ENCODE measurements around the gene CUL1. TPM values are rescaled to one million over a fixed set of nuclear protein-coding genes. Genes with fewer than 3 reads are reported as not detected.

The CUL1 gene
- total and polyA plus RNA-seq, 2 experiments from 2014 or later: 35.6 to 71.3 TPM

DNA sequence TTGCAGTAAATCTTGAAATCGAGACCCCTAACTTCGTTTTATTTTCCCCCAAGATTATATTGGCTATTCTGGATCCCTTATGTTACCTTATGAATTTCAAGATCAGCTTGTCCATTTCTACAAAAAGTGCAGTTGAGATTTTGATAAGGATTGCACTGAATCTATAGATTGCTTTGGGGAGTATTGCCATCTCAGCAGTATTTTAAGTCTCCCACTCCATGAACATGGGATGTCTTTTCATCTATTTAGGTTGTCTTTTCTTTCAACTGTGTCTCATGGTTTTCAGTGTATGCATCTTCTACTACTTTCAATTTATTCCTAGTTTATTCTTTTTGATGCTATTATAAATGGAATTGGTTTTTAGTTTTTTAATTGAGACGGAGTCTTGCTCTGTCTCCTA is 95.8 kb downstream of the CUL1 start:
- Mint-ChIP-seq H3K9me3 (peaks cover 10% of the 10 kb centered on the region; the same call in 2 of the 3 replicates), H3K27me3 (ENCODE audit: insufficient read depth, low read depth, poor library complexity) (peaks cover 2% of the 10 kb centered on the region), H3K4me3 (no peak overlapping the region), H3K27ac (no peak overlapping the region), H3K4me1 (peaks cover 10% of the 10 kb centered on the region; the same call in 2 of the 3 replicates), H3K36me3 (ENCODE audit: low read depth) (peaks cover 93% of the 10 kb centered on the region)
- Histone ChIP-seq H3K4me2 (no peak overlapping the region), H3K36me3 (ENCODE audit: insufficient read depth) (peaks cover 63% of the 10 kb centered on the region), H3F3A (replicated peaks; ENCODE audit: low read depth) (peaks cover 4% of the 10 kb centered on the region; the same call in 1 of the 2 replicates), H3K79me2 (replicated peaks; ENCODE audit: insufficient read depth) (no peaks in the 10 kb centered on the region; the same call in 1 of the 2 replicates), H4K20me1 (replicated peaks; ENCODE audit: insufficient read depth) (peaks cover 8% of the 10 kb centered on the region), H3K9me2 (ENCODE audit: insufficient read depth) (no peaks in the 10 kb centered on the region), H3K4me3 (no peak overlapping the region), H3K27ac (ENCODE audit: low read depth) (no peak overlapping the region), H3K27me3 (ENCODE audit: insufficient read depth) (no peaks in the 10 kb centered on the region), H3K4me1 (ENCODE audit: insufficient read depth) (peaks cover 17% of the 10 kb centered on the region; the same call in 1 of the 2 replicates), H2AFZ (no peak overlapping the region)
- DNase-seq (ENCODE audit: low spot score) (no peak), ATAC-seq (no peak)
- no peak for TF ChIP-seq POLR2AphosphoS5 (IDR thresholded peaks at IDR 0.05; ENCODE audit: low read depth)

GRCh38 chr7:148796841-148797240 is 98.1 kb downstream of the CUL1 start:
- peaks cover 93% of the 10 kb centered on the region for H3K36me3 Mint-ChIP-seq (ENCODE audit: low read depth)
- H3K9me2 ChIP-seq (ENCODE audit: insufficient read depth): no peaks in the 10 kb centered on the region
- no peaks in the 10 kb centered on the region; the same call in 1 of the 2 replicates for H3K79me2 ChIP-seq (replicated peaks; ENCODE audit: insufficient read depth)
- DNase-seq (ENCODE audit: low spot score): no peak
- no peaks in the 10 kb centered on the region for H3K27me3 ChIP-seq (ENCODE audit: insufficient read depth)
- no peak overlapping the region for H3K4me3 ChIP-seq
- peaks cover 10% of the 10 kb centered on the region; the same call in 1 of the 2 replicates for H3F3A ChIP-seq (replicated peaks; ENCODE audit: low read depth)
- ATAC-seq: no peak
- peaks cover 28% of the 10 kb centered on the region for H3K4me1 Mint-ChIP-seq
- no peak overlapping the region for H3K4me3 Mint-ChIP-seq
- no peaks in the 10 kb centered on the region; the same call in 1 of the 2 replicates for H4K20me1 ChIP-seq (replicated peaks; ENCODE audit: insufficient read depth)
- H3K4me1 ChIP-seq (ENCODE audit: insufficient read depth): peaks cover 33% of the 10 kb centered on the region; the same call in 1 of the 2 replicates
- H3K4me2 ChIP-seq: no peak overlapping the region
- H2AFZ ChIP-seq: no peak overlapping the region
- no peak overlapping the region for H3K27ac Mint-ChIP-seq
- H3K9me3 Mint-ChIP-seq: peaks cover 10% of the 10 kb centered on the region; the same call in 2 of the 3 replicates
- H3K27ac ChIP-seq (ENCODE audit: low read depth): no peak overlapping the region
- H3K36me3 ChIP-seq (ENCODE audit: insufficient read depth): peaks cover 43% of the 10 kb centered on the region
- H3K27me3 Mint-ChIP-seq (ENCODE audit: insufficient read depth, low read depth, poor library complexity): peaks cover 7% of the 10 kb centered on the region
- TF ChIP-seq CREB1 (CRISPR knock-in tag; IDR thresholded peaks at IDR 0.05; ENCODE audit: low read depth): no peak
- TF ChIP-seq, protein P1, sequence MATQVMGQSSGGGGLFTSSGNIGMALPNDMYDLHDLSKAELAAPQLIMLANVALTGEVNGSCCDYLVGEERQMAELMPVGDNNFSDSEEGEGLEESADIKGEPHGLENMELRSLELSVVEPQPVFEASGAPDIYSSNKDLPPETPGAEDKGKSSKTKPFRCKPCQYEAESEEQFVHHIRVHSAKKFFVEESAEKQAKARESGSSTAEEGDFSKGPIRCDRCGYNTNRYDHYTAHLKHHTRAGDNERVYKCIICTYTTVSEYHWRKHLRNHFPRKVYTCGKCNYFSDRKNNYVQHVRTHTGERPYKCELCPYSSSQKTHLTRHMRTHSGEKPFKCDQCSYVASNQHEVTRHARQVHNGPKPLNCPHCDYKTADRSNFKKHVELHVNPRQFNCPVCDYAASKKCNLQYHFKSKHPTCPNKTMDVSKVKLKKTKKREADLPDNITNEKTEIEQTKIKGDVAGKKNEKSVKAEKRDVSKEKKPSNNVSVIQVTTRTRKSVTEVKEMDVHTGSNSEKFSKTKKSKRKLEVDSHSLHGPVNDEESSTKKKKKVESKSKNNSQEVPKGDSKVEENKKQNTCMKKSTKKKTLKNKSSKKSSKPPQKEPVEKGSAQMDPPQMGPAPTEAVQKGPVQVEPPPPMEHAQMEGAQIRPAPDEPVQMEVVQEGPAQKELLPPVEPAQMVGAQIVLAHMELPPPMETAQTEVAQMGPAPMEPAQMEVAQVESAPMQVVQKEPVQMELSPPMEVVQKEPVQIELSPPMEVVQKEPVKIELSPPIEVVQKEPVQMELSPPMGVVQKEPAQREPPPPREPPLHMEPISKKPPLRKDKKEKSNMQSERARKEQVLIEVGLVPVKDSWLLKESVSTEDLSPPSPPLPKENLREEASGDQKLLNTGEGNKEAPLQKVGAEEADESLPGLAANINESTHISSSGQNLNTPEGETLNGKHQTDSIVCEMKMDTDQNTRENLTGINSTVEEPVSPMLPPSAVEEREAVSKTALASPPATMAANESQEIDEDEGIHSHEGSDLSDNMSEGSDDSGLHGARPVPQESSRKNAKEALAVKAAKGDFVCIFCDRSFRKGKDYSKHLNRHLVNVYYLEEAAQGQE (IDR thresholded peaks at IDR 0.05; ENCODE audit: unreplicated experiment): no peak
- no peak for TF ChIP-seq EZH2phosphoT487 (IDR thresholded peaks at IDR 0.05; ENCODE audit: unreplicated experiment)
- TF ChIP-seq, protein P2, sequence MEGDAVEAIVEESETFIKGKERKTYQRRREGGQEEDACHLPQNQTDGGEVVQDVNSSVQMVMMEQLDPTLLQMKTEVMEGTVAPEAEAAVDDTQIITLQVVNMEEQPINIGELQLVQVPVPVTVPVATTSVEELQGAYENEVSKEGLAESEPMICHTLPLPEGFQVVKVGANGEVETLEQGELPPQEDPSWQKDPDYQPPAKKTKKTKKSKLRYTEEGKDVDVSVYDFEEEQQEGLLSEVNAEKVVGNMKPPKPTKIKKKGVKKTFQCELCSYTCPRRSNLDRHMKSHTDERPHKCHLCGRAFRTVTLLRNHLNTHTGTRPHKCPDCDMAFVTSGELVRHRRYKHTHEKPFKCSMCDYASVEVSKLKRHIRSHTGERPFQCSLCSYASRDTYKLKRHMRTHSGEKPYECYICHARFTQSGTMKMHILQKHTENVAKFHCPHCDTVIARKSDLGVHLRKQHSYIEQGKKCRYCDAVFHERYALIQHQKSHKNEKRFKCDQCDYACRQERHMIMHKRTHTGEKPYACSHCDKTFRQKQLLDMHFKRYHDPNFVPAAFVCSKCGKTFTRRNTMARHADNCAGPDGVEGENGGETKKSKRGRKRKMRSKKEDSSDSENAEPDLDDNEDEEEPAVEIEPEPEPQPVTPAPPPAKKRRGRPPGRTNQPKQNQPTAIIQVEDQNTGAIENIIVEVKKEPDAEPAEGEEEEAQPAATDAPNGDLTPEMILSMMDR (conservative IDR thresholded peaks at IDR 0.05; ENCODE audit: low read depth in 2 of 2): no peak
- TF ChIP-seq POLR2AphosphoS5 (IDR thresholded peaks at IDR 0.05; ENCODE audit: low read depth): no peak
- no peak for TF ChIP-seq NANOG (IDR thresholded peaks at IDR 0.05; ENCODE audit: borderline replicate concordance)
- no peak for TF ChIP-seq ZNF331 (CRISPR knock-in tag; IDR thresholded peaks at IDR 0.05; ENCODE audit: low read depth)
- TF ChIP-seq ZNF114 (CRISPR knock-in tag; IDR thresholded peaks at IDR 0.05): no peak
- no peak for TF ChIP-seq JUNB (IDR thresholded peaks at IDR 0.05; ENCODE audit: unreplicated experiment)
- no peak for TF ChIP-seq ZNF462 (CRISPR knock-in tag; IDR thresholded peaks at IDR 0.05)
- TF ChIP-seq EZH2 (IDR thresholded peaks at IDR 0.05; ENCODE audit: low read depth, unreplicated experiment): no peak
